Endothelial cell of umbilical vein (primary cell): ENCODE measurements around the gene SPOCD1. TPM values are rescaled to one million over a fixed set of nuclear protein-coding genes. Genes with fewer than 3 reads are reported as not detected.

Experiments used
- BruUV-seq: library from RNA; stranded (reverse); fragments of 400-500 nt; replicated peaks from 2 replicates; lab custom pipeline; 2021; lab: Mats Ljungman, UMichigan
- CTCF ChIA-PET: fragments of 300-600, 350-600 bp; sonication (Branson Sonifier 250); formaldehyde crosslinking; loops from one replicate; lab custom pipeline; 2021; ENCODE audit warnings: antibody characterized with exemption, inconsistent platforms; lab: Charles Lee
- POLR2A ChIA-PET: fragments of 300-600, 350-600 bp; sonication (Branson Sonifier 250); formaldehyde crosslinking; loops from one replicate; lab custom pipeline; 2021; ENCODE audit warnings: antibody characterized with exemption, inconsistent platforms; lab: Charles Lee
- DNase-seq: peaks from one replicate; pipeline ENCODE4 v3.0.0-alpha.2; 2011; ENCODE audit warnings: low read depth, low spot score
- FAIRE-seq: peaks from 2 replicates; lab custom pipeline; 2011; peaks lifted over from hg19 to GRCh38; lab: Jason Lieb, UNC
- H2AFZ ChIP-seq: 2 replicates; pipeline ENCODE4 v1.6.0; 2012; ENCODE audit warnings: low read depth, low read length, control low read depth, inconsistent platforms
- H3K27ac ChIP-seq: 2 replicates; pipeline ENCODE4 v1.5.1; 2011; ENCODE audit warnings: low read depth, mild to moderate bottlenecking, control low read depth, low read length, moderate library complexity; ENCODE audit not compliant: insufficient read depth
- H3K27me3 ChIP-seq, 2 experiments: 2 replicates each; pipeline versions ENCODE4 v1.6.0 to v1.6.1; 2011; ENCODE audit warnings: low read length in 2 of 2, mixed read lengths in 1 of 2; ENCODE audit not compliant: control insufficient read depth in 2 of 2, insufficient read depth in 2 of 2
- H3K36me3 ChIP-seq, 2 experiments: 2 replicates in 1 of 2; 3 replicates in 1 of 2; pipeline ENCODE4 v1.5.1; 2011; ENCODE audit warnings: low read length in 2 of 2, mild to moderate bottlenecking in 1 of 2, moderate library complexity in 1 of 2; ENCODE audit not compliant: control insufficient read depth in 2 of 2, insufficient read depth in 2 of 2; ENCODE audit errors: extremely low read depth in 1 of 2
- H3K4me1 ChIP-seq: 3 replicates; pipeline ENCODE4 v1.5.1; 2011; ENCODE audit warnings: mild to moderate bottlenecking, low read length; ENCODE audit not compliant: control insufficient read depth, insufficient read depth; ENCODE audit errors: extremely low read depth
- H3K4me2 ChIP-seq: 2 replicates; pipeline ENCODE4 v1.6.1; 2011; ENCODE audit warnings: low read length, control low read depth, mixed read lengths; ENCODE audit not compliant: insufficient read depth
- H3K4me3 ChIP-seq, 3 experiments: fragments of 200-600 bp in 1 of 3; sonication (generic), shearing (Covaris generic) in 1 of 3; replicated peaks in 1 of 3; 2 replicates each; pipeline ENCODE4 v1.5.1; 2011 to 2016; ENCODE audit warnings: control low read depth in 3 of 3, low read length in 3 of 3, mild to moderate bottlenecking in 2 of 3, inconsistent platforms in 1 of 3, low read depth in 1 of 3, moderate library complexity in 1 of 3; ENCODE audit not compliant: insufficient read depth in 1 of 3
- H3K79me2 ChIP-seq: 2 replicates; pipeline ENCODE4 v1.6.0; 2012; ENCODE audit warnings: low read length, inconsistent platforms; ENCODE audit not compliant: control insufficient read depth, insufficient read depth
- H3K9ac ChIP-seq: replicated peaks from 2 replicates; pipeline ENCODE3; 2011; ENCODE audit warnings: low read length, control low read depth; ENCODE audit not compliant: insufficient read depth; ENCODE audit errors: extremely low read depth
- H3K9me1 ChIP-seq: replicated peaks from 3 replicates; pipeline ENCODE4 v1.6.0; 2011; ENCODE audit warnings: mild to moderate bottlenecking, low read length; ENCODE audit not compliant: control insufficient read depth, insufficient read depth; ENCODE audit errors: extremely low read depth
- H3K9me3 ChIP-seq: replicated peaks from 2 replicates; pipeline ENCODE4 v1.5.1; 2012; ENCODE audit warnings: low read length, inconsistent platforms; ENCODE audit not compliant: control insufficient read depth, insufficient read depth
- H4K20me1 ChIP-seq: replicated peaks from 2 replicates; pipeline ENCODE3; 2011; ENCODE audit warnings: mild to moderate bottlenecking, low read length; ENCODE audit not compliant: control insufficient read depth, insufficient read depth; ENCODE audit errors: extremely low read depth
- EZH2 ChIP-seq: IDR thresholded peaks from 2 replicates; pipeline ENCODE4 v1.6.1; 2012; ENCODE audit warnings: borderline replicate concordance, low read depth, mild to moderate bottlenecking, moderate library complexity, low read length, inconsistent platforms; ENCODE audit not compliant: severe bottlenecking
- FOS ChIP-seq: IDR thresholded peaks from 2 replicates; pipeline ENCODE4 v1.6.1; 2011; ENCODE audit warnings: mild to moderate bottlenecking, low read length, moderate library complexity, borderline replicate concordance; ENCODE audit not compliant: insufficient read depth
- GATA2 ChIP-seq: IDR thresholded peaks from 2 replicates; pipeline ENCODE4 v1.7.0; 2011; ENCODE audit warnings: low read depth, mild to moderate bottlenecking, moderate library complexity, mixed read lengths, low read length; ENCODE audit not compliant: insufficient read length, insufficient read depth
- JUN ChIP-seq: IDR thresholded peaks from 2 replicates; pipeline ENCODE4 v1.6.1; 2011; ENCODE audit warnings: borderline replicate concordance, low read depth; ENCODE audit not compliant: insufficient read length, insufficient read depth
- MYC ChIP-seq: IDR thresholded peaks from one replicate; pipeline ENCODE4 v1.6.1; 2011; ENCODE audit warnings: mild to moderate bottlenecking, low read depth, low read length
- POLR2A ChIP-seq: IDR thresholded peaks from 2 replicates; pipeline ENCODE4 v1.6.1; 2012; ENCODE audit warnings: low read depth, mild to moderate bottlenecking, control low read depth, low read length
- POLR2AphosphoS5 ChIP-seq: IDR thresholded peaks from 2 replicates; pipeline ENCODE4 v1.6.1; 2012; ENCODE audit warnings: low read depth, mild to moderate bottlenecking, control low read depth, low read length, moderate library complexity; ENCODE audit not compliant: insufficient read depth
- dilution Hi-C: fragments of 300-500 bp; cut with MboI; formaldehyde crosslinking; loops from one replicate; pipeline ENCODE4 v1.15.0; 2019; ENCODE audit warnings: low sequenced_read_pairs; ENCODE audit not compliant: extremely low pct_ligation_motif_present
- intact Hi-C: fragments of 100-400 bp; cut with micrococcal nuclease; formaldehyde crosslinking; loops from one replicate; pipeline ENCODE4 v1.10.0; 2022
- polyA plus RNA-seq, 4 experiments: library from polyadenylated mRNA; depleted of rRNA in 3 of 4; stranded (reverse) in 3 of 4; unstranded in 1 of 4; fragments of >200 nt; gene quantifications; 2 replicates each; pipeline versions ENCODE4 v1.2.1 to v1.2.3, GENCODE V29; 2011 to 2012; ENCODE audit warnings: missing spikeins in 1 of 4
- total RNA-seq: library from RNA; stranded (reverse); gene quantifications from 2 replicates; pipeline ENCODE4 v1.2.3, GENCODE V29; 2021
- TF ChIP-seq, protein P1 (sequence below): IDR thresholded peaks from 2 replicates; pipeline ENCODE4 v1.6.1; 2011; ENCODE audit not compliant: insufficient read depth, insufficient read length
- TF ChIP-seq, protein P2 (sequence below), 2 donors: IDR thresholded peaks; 1 replicate in 1 of 2; 2 replicates in 1 of 2; pipeline ENCODE4 v1.5.1; 2011; ENCODE audit warnings: low read length in 2 of 2, mild to moderate bottlenecking in 2 of 2, moderate library complexity in 2 of 2, control low read depth in 1 of 2, inconsistent platforms in 1 of 2, low read depth in 1 of 2; ENCODE audit not compliant: insufficient read depth in 1 of 2; ENCODE audit errors: extremely low read depth in 1 of 2

SPOCD1 gene
- total and polyA plus RNA-seq, 2 donors (not counting 3 experiments of a cell fraction or from before 2014, with no cell fraction given), result 0.27 to 33.0 TPM

DNA sequence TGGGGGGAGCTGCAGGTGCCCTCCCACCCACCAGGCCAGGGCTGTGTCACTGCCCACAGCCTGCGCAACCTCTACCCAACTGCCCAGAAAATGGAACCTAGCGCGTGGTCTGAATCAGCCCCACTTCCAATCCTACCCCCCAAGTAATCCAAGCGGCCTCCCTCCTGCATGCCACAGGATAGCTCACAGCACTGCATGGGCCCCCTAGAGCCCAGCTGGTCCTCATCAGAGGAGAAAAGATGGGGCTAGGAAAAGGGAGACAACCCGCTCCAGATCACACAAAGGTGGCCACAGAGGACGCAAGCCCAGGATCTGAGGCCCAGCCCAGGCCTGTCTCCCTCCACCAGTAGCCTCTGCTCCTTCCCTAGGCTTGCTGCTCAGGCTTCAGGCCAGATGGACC, 57.8 kb downstream of the SPOCD1 start:
- CTCF ChIA-PET, result interaction anchor here (1.3 to 1.8 kb wide), 3 partner anchors 12 to 113 kb away, joined by 3 to 9 read pairs (median 8); partner anchors contain the start of gene PEF1
- no TSS peak for BruUV-seq
- intact Hi-C loops (no loop called here), dilution Hi-C loops (no loop called here)
- Histone ChIP-seq H3K4me2 (no peak overlapping the region), H3K36me3 (no peaks in the 10 kb centered on the region), H3K4me1 (peaks cover 18% of the 10 kb centered on the region), H3K4me3 (no peak overlapping the region), H3K27me3 (no peaks in the 10 kb centered on the region), H3K79me2 (no peaks in the 10 kb centered on the region), H4K20me1 (no peaks in the 10 kb centered on the region), H3K9me1 (no peaks in the 10 kb centered on the region), H3K9ac (no peak overlapping the region), H3K27ac (no peak overlapping the region), H3K9me3 (no peaks in the 10 kb centered on the region), H2AFZ (no peak overlapping the region)
- no peak for DNase-seq
- POLR2A ChIA-PET, result no interaction called here
- TF ChIP-seq MYC (no peak), POLR2A (no peak), POLR2AphosphoS5 (no peak), JUN (no peak), EZH2 (no peak), FOS (no peak), GATA2 (no peak)
- TF ChIP-seq, protein P1, sequence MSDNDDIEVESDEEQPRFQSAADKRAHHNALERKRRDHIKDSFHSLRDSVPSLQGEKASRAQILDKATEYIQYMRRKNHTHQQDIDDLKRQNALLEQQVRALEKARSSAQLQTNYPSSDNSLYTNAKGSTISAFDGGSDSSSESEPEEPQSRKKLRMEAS, result no peak
- TF ChIP-seq, protein P2, sequence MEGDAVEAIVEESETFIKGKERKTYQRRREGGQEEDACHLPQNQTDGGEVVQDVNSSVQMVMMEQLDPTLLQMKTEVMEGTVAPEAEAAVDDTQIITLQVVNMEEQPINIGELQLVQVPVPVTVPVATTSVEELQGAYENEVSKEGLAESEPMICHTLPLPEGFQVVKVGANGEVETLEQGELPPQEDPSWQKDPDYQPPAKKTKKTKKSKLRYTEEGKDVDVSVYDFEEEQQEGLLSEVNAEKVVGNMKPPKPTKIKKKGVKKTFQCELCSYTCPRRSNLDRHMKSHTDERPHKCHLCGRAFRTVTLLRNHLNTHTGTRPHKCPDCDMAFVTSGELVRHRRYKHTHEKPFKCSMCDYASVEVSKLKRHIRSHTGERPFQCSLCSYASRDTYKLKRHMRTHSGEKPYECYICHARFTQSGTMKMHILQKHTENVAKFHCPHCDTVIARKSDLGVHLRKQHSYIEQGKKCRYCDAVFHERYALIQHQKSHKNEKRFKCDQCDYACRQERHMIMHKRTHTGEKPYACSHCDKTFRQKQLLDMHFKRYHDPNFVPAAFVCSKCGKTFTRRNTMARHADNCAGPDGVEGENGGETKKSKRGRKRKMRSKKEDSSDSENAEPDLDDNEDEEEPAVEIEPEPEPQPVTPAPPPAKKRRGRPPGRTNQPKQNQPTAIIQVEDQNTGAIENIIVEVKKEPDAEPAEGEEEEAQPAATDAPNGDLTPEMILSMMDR (IDR thresholded peaks at IDR 0.05; ENCODE audit: extremely low read depth in 1 of 2, insufficient read depth in 1 of 2, low read depth in 1 of 2, low read length in 2 of 2), result no peak
- FAIRE-seq, result no peak
